Germinal center (tissue), 1 donor: ENCODE data around the gene SLC46A2.

Experiments used
- DNase-seq: peaks from one replicate; pipeline ENCODE4 v3.0.0; 2012; ENCODE audit warnings: mixed read lengths, low spot score

SLC46A2 gene, protein sequence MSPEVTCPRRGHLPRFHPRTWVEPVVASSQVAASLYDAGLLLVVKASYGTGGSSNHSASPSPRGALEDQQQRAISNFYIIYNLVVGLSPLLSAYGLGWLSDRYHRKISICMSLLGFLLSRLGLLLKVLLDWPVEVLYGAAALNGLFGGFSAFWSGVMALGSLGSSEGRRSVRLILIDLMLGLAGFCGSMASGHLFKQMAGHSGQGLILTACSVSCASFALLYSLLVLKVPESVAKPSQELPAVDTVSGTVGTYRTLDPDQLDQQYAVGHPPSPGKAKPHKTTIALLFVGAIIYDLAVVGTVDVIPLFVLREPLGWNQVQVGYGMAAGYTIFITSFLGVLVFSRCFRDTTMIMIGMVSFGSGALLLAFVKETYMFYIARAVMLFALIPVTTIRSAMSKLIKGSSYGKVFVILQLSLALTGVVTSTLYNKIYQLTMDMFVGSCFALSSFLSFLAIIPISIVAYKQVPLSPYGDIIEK

GRCh38 chr9:112890106-112891081, at the start of gene SLC46A2:
Gene SLC46A2, minus strand, starts transcription at chr9:112890876. Its CDS starts 195 bp downstream, at chr9:112890681.
- DNase-seq: no peak

DNA sequence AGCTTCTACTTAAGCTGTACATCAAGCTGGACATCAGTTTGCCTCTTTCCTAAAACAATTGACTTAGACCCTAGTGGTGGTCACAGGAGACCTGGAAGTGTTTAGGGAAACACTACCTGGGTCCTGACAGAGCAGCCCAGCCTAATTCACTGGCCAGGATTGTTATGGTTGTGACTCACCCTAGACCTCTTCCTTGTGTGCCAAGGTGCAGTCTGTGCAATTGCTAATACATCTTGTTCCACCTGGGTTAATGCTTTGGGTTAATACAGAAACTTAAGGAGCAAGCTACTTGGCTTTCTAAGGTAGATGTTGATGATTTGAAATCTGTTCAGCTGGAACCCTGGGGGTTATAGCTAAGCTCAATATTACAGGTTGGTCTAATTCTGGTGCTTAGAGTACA, 48.7 kb upstream of the SLC46A2 start:
- no peak for DNase-seq

- DNase-seq: no peak
Observed at GRCh38 chr9:112933696-112934095, 43.0 kb upstream of the SLC46A2 start.

DNA sequence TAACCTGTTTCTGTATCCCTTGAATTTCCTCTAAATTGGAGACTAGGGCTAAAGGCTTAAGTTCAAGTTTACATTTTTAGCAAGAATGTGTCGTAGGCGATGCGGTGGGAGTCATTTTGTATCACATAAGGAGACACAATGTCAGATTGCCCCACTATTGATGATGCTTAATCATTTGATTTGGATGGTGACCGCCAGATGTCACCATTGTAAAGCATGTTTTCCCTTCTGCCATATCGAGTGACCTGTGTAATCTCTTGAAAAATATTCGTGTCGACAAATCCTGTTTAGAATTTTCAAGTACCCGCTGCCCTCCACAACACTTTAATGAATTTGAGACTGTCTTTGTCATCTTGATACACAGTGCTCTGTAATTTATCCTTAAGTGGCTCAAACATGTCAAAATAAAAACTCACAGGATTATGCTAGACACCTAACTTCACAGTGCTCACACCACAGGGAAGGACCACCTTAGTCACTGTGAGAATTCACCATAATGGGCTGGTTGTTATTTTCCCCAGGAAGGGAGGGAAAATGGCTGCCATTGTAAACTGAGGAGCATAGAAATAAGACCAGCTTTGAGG, 34.5 kb upstream of the SLC46A2 start:
- DNase-seq: no peak

DNA sequence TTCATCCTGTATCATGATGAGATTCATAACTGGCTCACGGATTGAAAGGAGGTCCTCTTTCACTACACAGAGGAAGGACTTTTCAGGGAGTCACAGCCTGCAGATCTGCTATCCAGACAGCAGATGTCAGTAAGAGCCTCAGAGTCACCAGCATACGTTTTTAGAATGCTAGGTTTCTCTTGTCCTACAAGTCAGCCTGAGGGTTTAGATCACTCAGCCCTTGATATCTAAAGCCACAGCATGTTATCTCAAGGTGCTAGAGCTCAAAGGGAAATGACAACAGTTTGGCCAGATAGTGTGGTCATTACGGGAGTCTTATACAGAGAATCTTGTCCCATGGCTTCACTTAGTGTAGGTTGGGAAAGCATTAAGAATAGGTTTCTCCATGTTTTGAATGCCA, 30.9 kb upstream of the SLC46A2 start:
- peak; percentile 10 for DNase-seq

GRCh38 chr9:112917987-112918362, 27.3 kb upstream of the SLC46A2 start:
- DNase-seq: no peak

DNA sequence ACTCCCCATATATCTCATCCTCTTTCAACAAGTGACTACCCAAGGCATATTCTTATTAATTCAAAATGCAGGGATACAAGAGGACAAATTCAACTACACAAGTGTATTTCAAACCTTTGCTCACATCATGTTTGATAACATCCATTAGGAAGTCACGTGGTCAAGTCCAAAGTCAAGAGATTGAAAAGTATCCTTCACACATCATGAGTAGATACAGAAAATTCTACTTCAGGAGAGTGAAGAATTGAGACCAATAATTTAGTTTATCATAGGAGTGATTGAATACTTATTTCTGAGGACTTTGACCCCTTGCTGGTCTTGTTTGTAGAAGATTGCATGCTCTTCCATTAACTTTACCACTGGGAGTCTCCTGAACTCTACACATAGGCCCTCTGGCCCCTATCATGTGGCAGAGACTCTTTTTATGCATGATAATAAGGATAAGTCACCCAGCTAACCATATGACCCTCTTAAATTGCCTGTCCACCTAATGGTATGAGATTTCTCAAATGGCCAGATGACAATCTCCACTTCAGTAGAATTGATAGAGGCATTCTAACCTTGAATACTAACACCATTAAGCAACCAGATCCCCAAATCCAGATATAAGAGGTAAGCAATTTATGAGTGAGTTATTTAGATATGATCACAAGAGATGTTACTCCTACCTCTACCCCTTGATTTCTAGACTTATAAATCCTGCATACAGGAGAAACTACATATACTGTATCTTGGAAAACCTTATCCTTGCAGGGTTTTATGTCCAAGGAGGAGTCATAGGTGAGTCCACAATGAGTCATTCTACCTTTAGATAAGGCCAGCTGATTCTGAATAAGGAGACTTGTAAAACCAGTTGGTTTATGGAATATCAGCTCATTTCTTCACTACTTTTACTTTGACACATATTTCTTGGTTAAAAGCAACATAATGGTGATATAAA, 26.6 kb upstream of the SLC46A2 start:
- DNase-seq: no peak

- no peak for DNase-seq
Observed at GRCh38 chr9:112914524-112914923, 23.8 kb upstream of the SLC46A2 start.

DNA sequence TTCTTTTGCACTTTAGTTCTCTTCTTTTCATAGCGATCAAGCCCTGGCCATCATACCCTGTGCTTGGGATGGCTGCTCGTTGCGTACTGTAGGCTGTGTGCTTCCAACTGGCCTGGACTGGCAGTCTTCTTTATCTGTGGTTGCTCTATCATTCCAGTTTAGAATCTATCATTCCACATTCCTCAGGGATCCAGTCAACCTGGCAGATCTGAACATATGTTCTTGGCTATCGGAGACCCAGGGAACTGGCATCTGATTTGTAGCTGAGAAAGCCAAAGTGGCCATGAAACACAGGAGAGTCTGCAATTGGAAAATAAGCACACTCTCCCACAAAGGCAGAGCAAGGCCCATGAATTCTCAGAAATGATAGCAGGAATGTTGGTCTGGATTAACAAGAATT, 22.6 kb upstream of the SLC46A2 start:
- DNase-seq: no peak

DNA sequence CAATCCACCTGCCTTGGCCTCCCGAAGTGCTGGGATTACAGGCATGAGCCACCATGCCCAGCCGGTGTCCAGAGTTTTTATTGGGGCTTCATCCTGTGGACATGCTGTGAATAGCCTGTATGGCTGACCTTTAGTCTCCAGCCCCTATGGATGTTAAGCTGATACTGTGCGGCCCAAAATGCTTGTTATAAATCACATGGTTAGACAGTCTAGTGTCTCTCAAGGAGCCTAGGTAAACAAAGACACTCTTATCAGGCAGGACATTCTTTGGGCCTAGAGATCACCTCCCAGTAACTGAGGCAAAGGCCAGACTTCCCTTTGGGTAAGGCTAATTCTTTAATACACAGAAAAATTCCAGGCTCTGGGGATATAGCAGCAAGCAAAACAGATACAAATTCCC, 22.0 kb upstream of the SLC46A2 start:
- no peak for DNase-seq

- no peak for DNase-seq
Observed at GRCh38 chr9:112911736-112912135, 21.1 kb upstream of the SLC46A2 start.

DNA sequence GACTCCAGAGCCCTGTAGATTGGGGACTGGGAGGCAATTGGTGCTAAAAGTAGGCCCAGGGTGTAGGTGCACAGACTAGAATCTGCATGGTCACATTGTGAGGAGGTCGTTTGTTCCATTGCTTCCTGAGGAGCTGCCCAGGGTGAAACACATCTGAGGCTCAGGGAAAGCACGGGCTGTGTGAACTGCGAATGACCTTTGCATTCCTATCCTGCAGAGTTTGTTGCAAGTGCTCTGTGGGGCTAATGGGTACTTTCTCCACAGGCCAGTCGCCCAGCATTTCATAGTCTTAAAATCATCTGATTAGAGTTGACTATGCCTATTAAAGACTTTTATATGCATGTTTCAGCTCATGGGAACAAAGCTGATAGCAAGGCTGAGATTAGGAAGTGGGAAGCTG, 14.4 kb upstream of the SLC46A2 start:
- no peak for DNase-seq

- no peak for DNase-seq
Observed at GRCh38 chr9:112900901-112901300, 10.2 kb upstream of the SLC46A2 start.

DNA sequence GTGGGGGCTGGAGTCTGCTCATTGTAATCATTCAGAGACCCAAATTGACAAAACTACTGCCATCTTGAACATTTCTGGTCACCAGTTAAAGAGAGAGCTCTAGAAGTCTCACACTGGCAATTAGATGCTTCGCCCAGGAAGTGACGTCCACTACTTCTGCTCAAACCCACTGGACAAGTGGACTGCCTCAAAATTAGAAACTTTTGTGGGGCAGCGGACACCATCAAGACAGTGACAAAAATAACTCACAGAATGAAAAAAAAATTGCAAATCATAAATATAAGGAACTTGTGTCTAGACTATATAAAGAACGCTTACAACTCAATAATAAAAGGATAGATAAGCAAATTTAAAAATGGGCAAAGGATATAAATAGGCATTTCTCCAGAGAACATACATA, 9.8 kb upstream of the SLC46A2 start:
- DNase-seq: no peak

- no peak for DNase-seq
Observed at GRCh38 chr9:112898872-112899311, 8.2 kb upstream of the SLC46A2 start.

- no peak for DNase-seq
Observed at GRCh38 chr9:112896131-112896530, 5.5 kb upstream of the SLC46A2 start.

DNA sequence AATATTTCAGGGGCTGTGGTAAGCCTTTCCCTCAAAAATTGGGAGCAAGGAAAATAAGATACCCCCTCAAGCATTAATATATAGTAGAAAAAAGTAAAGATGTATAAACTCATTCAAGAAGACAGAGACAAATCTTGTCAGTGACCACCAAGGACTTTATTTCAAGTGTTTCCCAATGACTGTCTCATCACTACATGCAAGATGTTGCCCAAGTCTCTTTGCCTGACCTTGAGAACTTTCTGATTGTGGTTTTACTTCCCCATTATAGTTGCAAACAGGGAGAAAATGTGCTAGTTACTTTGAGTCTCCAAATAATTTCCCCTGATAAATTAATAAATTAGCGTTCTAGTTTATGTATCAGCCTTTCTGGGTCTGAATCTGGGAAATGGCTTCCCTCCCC, 4.0 kb upstream of the SLC46A2 start:
- DNase-seq: no peak

GRCh38 chr9:112894041-112894440, 3.4 kb upstream of the SLC46A2 start:
- no peak for DNase-seq

DNA sequence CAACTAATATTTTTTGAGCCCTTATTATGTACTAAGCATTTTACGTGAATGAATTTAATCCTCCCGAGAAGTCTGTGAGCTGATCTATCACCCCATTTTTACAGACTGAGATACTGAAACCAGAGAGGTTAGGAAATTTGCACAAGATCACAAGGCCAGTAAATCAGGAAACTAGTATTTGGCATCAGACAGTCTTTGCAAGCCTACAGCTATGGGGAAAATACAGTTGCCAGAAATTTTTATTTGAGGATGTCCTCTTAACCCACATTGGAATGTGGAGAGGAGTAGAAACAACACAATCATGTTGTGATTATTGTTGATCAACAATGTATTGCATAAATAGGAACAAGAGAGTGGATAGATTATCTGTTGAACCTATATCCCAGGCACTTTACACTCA, 2.3 kb upstream of the SLC46A2 start:
- DNase-seq: no peak

- DNase-seq: no peak
Observed at GRCh38 chr9:112891521-112891920, 845 bp upstream of the SLC46A2 start.

DNA sequence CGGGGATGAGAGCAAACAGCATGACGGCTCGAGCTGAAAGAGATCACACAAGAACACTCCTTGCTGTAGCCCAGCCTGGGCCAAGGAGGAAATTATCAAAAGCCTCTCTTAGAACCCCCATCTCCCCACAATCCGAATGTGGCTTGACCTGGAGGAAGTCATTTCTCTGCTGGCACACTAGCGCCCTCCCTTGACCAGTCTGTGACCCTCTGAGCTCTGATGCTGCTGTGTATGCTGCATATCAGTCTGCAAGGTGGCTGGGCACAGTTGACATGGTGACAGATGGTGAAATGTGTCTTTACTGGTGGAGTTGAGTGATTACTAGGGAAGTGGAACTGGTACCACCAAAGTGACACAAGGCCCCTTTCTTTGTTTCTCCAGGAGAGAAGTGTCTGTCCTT, 3.3 kb downstream of the SLC46A2 start:
- no peak for DNase-seq
